ENCODE data around the gene SPEG. TPM values are rescaled to one million over a fixed set of nuclear protein-coding genes. Genes with fewer than 3 reads are reported as not detected.

The SPEG gene
- total and polyA plus RNA-seq, 2 donors (not counting 3 experiments of a cell fraction or from before 2014, with no cell fraction given), result 0.84 to 3.5 TPM

GRCh38 chr2:219506802-219507526, 72.3 kb downstream of the SPEG start:
- H2AFZ ChIP-seq (ENCODE audit: low read depth, low read length), result no peak overlapping the region
- H3K9me1 ChIP-seq (replicated peaks; ENCODE audit: control insufficient read depth, extremely low read depth, insufficient read depth, low read length), result no peaks in the 10 kb centered on the region
- H4K20me1 ChIP-seq (replicated peaks; ENCODE audit: control insufficient read depth, extremely low read depth, insufficient read depth, low read length), result no peaks in the 10 kb centered on the region
- no peak overlapping the region for H3K4me3 ChIP-seq (replicated peaks in 1 of 3; ENCODE audit: insufficient read depth in 1 of 3, low read depth in 1 of 3, low read length in 3 of 3)
- DNase-seq (ENCODE audit: low read depth, low spot score), result no peak
- peaks cover 0 to 28% of the 10 kb centered on the region in 2 experiments for H3K36me3 ChIP-seq (ENCODE audit: control insufficient read depth in 2 of 2, extremely low read depth in 1 of 2, insufficient read depth in 2 of 2, low read length in 2 of 2)
- BruUV-seq (replicated peaks), result no TSS peak
- H3K4me2 ChIP-seq (ENCODE audit: insufficient read depth, low read length), result no peak overlapping the region
- TF ChIP-seq FOS (IDR thresholded peaks at IDR 0.05; ENCODE audit: borderline replicate concordance, insufficient read depth, low read length), result no peak
- no peak for TF ChIP-seq MAX (IDR thresholded peaks at IDR 0.05; ENCODE audit: insufficient read depth, insufficient read length)
- TF ChIP-seq POLR2A (IDR thresholded peaks at IDR 0.05; ENCODE audit: low read depth, low read length), result no peak
- TF ChIP-seq CTCF (IDR thresholded peaks at IDR 0.05; ENCODE audit: extremely low read depth in 1 of 2, insufficient read depth in 1 of 2, low read depth in 1 of 2, low read length in 2 of 2), result no peak
- CTCF ChIA-PET, result interaction anchor here (0.9 to 5.0 kb wide), 5 partner anchors 9 to 105 kb away, joined by 3 to 151 read pairs (median 67); partner anchors contain the start of gene GMPPA
- no peak for FAIRE-seq
- dilution Hi-C loops (cut with MboI; ENCODE audit: extremely low pct_ligation_motif_present, low sequenced_read_pairs) (no loop called here), intact Hi-C loops (cut with micrococcal nuclease) (no loop called here)
- H3K27ac ChIP-seq (ENCODE audit: insufficient read depth, low read depth, low read length), result no peak overlapping the region
- no peaks in the 10 kb centered on the region for H3K79me2 ChIP-seq (ENCODE audit: control insufficient read depth, insufficient read depth, low read length)
- no peaks in the 10 kb centered on the region for H3K4me1 ChIP-seq (ENCODE audit: control insufficient read depth, extremely low read depth, insufficient read depth, low read length)
- POLR2A ChIA-PET, result interaction anchor here (1.8 kb wide), 1 partner anchor 8 kb away, joined by 9 read pairs; the partner anchor contains the start of gene GMPPA
- peaks cover 14 to 15% of the 10 kb centered on the region in 2 experiments for H3K27me3 ChIP-seq (ENCODE audit: control insufficient read depth in 2 of 2, insufficient read depth in 2 of 2, low read length in 2 of 2)
- no peak overlapping the region for H3K9ac ChIP-seq (replicated peaks; ENCODE audit: extremely low read depth, insufficient read depth, low read length)
- no peaks in the 10 kb centered on the region for H3K9me3 ChIP-seq (replicated peaks; ENCODE audit: control insufficient read depth, insufficient read depth, low read length)
